Tibial artery (tissue), 4 donors: ENCODE measurements around the gene STK17B.

ENCODE experiments used
- DNase-seq, 2 donors: peaks; one replicate each; pipeline ENCODE4 v3.0.0-alpha.2; 2019
- H3K27ac ChIP-seq, 2 donors: fragments of 200-600 bp; sonication (generic) in 1 of 2; 1 replicate in 1 of 2; 2 replicates in 1 of 2; pipeline ENCODE4 v1.5.1; 2018 to 2019; ENCODE audit warnings: mild to moderate bottlenecking in 1 of 2
- H3K27me3 ChIP-seq, 2 donors: fragments of 200-600 bp; sonication (generic) in 1 of 2; one replicate each; pipeline versions ENCODE4 v1.5.1 to v1.6.0; 2016 to 2019
- H3K36me3 ChIP-seq, 3 donors: fragments of 200-600 bp; sonication (generic) in 2 of 3; one replicate each; pipeline ENCODE4 v1.5.1; 2016 to 2019; ENCODE audit warnings: mild to moderate bottlenecking in 2 of 3
- H3K4me1 ChIP-seq, 4 donors: fragments of 200-600 bp; sonication (generic) in 2 of 4; 1 replicate in 3 of 4; 2 replicates in 1 of 4; pipeline ENCODE4 v1.5.1; 2016 to 2019
- H3K4me3 ChIP-seq, 2 donors: fragments of 200-600 bp; sonication (generic) in 1 of 2; 1 replicate in 1 of 2; 2 replicates in 1 of 2; pipeline ENCODE4 v1.5.1; 2018 to 2019; ENCODE audit warnings: mild to moderate bottlenecking in 2 of 2
- H3K9me3 ChIP-seq, 3 donors: fragments of 200-600 bp; sonication (generic) in 1 of 3; one replicate each; pipeline ENCODE4 v1.5.1; 2016 to 2019
- intact Hi-C: fragments of 100-400 bp; cut with DNase I; formaldehyde crosslinking; loops from one replicate; pipeline ENCODE4 v1.15.0; 2023; ENCODE audit warnings: low total_unique reads
- TF ChIP-seq, protein P1 (sequence below), 2 experiments: fragments of 200-600 bp in 1 of 2; fragments of 450-650 bp in 1 of 2; IDR thresholded peaks; one replicate each; pipeline ENCODE4 v1.5.1; 2017 to 2019; ENCODE audit warnings: antibody characterized with exemption in 2 of 2, mild to moderate bottlenecking in 1 of 2, moderate library complexity in 1 of 2

Gene STK17B

GRCh38 chr2:196112418-196113034, 58.9 kb downstream of the STK17B start:
- peak overlapping the region; percentile 31 to 60 for H3K27ac ChIP-seq
- H3K9me3 ChIP-seq = no peaks in the 10 kb centered on the region
- no peak overlapping the region for H3K4me3 ChIP-seq
- no peaks in the 10 kb centered on the region for H3K27me3 ChIP-seq
- peaks cover 0 to 29% (median 6%) of the 10 kb centered on the region in 4 donors for H3K4me1 ChIP-seq
- intact Hi-C loops = no loop called here
- no peaks in the 10 kb centered on the region for H3K36me3 ChIP-seq
- DNase-seq = no peak
- TF ChIP-seq, protein P1, sequence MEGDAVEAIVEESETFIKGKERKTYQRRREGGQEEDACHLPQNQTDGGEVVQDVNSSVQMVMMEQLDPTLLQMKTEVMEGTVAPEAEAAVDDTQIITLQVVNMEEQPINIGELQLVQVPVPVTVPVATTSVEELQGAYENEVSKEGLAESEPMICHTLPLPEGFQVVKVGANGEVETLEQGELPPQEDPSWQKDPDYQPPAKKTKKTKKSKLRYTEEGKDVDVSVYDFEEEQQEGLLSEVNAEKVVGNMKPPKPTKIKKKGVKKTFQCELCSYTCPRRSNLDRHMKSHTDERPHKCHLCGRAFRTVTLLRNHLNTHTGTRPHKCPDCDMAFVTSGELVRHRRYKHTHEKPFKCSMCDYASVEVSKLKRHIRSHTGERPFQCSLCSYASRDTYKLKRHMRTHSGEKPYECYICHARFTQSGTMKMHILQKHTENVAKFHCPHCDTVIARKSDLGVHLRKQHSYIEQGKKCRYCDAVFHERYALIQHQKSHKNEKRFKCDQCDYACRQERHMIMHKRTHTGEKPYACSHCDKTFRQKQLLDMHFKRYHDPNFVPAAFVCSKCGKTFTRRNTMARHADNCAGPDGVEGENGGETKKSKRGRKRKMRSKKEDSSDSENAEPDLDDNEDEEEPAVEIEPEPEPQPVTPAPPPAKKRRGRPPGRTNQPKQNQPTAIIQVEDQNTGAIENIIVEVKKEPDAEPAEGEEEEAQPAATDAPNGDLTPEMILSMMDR (IDR thresholded peaks at IDR 0.05) = no peak

GRCh38 chr2:196108604-196109003, 62.8 kb downstream of the STK17B start:
- Histone ChIP-seq H3K36me3 (no peaks in the 10 kb centered on the region), H3K4me3 (no peak overlapping the region), H3K9me3 (no peaks in the 10 kb centered on the region), H3K27ac (no peak overlapping the region), H3K4me1 (peaks cover 0 to 18% (median 4%) of the 10 kb centered on the region in 4 donors), H3K27me3 (no peaks in the 10 kb centered on the region)
- TF ChIP-seq, protein P1 (IDR thresholded peaks at IDR 0.05) = no peak
- intact Hi-C loops = no loop called here
- DNase-seq = no peak

DNA sequence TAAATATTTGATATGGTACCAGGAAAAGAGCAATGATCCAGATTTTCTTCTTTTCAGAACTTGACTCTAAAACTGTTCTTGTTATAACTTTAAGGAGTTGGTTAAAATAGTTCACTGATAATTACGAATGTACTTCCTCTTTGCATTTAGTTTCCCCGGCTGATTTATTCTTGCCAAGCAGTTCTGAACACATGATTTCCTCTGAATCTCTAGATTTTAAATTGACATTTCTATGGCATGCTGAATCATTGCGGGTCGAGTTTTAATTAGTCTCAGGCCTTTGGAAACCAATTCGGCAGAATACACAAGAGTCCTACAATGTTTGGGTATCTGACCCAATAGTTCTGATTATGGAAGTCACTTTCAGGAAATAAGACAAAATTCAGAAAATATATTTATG, 65.4 kb downstream of the STK17B start:
- Histone ChIP-seq H3K4me3 (no peak overlapping the region), H3K27ac (no peak overlapping the region)
- intact Hi-C loops = no loop called here

DNA sequence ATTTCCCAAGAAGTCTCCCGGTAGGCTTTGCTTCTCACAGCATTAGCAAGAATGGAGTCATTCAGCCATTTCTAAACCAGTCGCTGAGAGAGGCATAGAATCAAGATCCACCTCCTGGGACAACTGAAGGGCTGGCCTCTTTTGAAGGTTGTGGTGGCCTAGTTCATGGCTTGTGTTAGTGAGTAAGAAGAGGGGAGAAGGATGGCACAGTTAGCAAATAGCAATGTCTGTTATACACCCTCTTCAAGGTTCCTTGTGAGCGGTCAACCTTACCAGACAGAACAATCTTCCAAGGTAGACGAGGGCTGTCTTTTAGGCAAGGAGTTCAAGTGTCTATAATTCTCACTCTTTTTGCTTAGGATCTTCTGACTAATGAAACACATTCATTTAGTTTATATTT, 67.3 kb downstream of the STK17B start:
- H3K27ac ChIP-seq = no peak overlapping the region
- TF ChIP-seq, protein P1 (IDR thresholded peaks at IDR 0.05) = no peak
- no peaks in the 10 kb centered on the region for H3K9me3 ChIP-seq
- no peaks in the 10 kb centered on the region for H3K36me3 ChIP-seq
- no peaks in the 10 kb centered on the region for H3K4me1 ChIP-seq
- intact Hi-C loops = no loop called here
- no peaks in the 10 kb centered on the region for H3K27me3 ChIP-seq
- no peak overlapping the region for H3K4me3 ChIP-seq
- no peak for DNase-seq

More for the DNA sequence above, 65.4 kb downstream of the STK17B start:
- no peaks in the 10 kb centered on the region for H3K9me3 ChIP-seq
- no peak for DNase-seq
- no peaks in the 10 kb centered on the region for H3K27me3 ChIP-seq
- H3K4me1 ChIP-seq = no peaks in the 10 kb centered on the region
- no peaks in the 10 kb centered on the region for H3K36me3 ChIP-seq
- TF ChIP-seq, protein P1 (IDR thresholded peaks at IDR 0.05) = no peak

DNA sequence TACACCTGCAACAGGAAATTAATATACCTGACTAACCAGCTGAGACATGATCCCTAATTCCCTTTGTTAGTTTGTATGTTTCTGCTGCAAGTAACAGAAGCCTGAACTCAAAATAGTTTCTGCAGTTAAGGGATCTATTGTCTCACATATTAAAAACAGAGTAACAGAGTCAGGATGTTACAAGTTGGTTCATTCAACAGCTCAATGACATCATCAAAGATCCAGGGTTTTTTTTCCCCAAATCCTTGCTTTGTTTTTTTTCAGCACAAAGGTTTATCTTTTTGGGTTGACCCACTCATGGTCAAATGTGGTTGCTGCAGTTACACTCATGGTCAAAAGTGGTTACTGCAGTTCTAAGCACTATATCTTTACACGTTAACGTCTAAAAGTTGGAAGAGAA, 67.8 kb downstream of the STK17B start:
- Histone ChIP-seq H3K4me3 (no peak overlapping the region), H3K36me3 (no peaks in the 10 kb centered on the region), H3K27me3 (no peaks in the 10 kb centered on the region), H3K27ac (no peak overlapping the region), H3K9me3 (no peaks in the 10 kb centered on the region), H3K4me1 (no peaks in the 10 kb centered on the region)
- intact Hi-C loops = no loop called here
- TF ChIP-seq, protein P1 (IDR thresholded peaks at IDR 0.05) = no peak
- DNase-seq = no peak
